ENCODE data around the gene SPSB1. TPM values are rescaled to one million over a fixed set of nuclear protein-coding genes. Genes with fewer than 3 reads are reported as not detected.

Gene SPSB1
- 23.6 to 30.6 TPM (median 26.3 TPM) in 5 replicates for total RNA-seq (2022; extraction: Qiagen RNA extraction; ENCODE audit: low read depth)

DNA sequence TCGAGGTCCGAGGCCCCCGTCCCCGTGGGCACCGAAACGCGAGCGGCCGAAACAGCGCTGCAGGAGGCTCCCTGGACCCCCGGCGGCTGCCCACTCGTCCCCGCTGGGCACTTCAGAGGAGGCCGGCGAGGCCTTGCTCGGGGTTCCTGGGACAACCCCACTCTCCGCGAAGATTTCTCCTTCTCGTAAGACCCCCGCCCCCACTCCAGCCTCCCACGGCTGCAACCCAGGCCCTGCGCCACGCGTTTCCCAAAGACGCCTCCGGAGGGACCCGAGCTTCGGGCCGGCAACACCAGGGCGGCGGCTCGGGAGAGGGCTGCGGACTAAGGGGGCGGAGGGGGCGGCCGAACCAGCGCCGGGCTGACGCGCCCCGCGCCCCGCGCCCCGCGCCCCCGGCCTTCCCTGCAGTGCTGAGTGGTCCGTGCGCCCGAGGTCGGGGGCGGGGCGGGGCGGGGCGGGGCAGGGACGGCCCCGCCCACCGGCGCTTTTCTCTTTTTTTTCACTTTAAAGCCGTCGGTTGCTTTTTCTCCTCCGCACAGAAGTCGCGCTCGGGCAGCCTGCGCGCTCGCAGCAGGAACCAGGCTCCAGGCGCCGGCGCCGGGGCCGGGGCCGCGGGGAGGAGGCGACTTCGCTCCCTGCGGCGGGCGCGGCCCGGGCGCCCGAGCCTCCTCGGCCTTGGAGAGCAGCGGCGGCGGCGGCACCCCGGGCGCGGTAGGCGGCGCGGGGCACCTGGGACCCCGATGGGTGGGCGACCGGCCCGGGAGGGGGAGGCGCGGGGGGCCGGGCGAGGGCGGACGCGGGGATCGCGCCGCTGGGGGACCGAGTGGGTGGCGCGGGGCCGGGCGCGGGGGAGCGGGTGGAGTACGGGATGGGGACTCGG, at the start of gene SPSB1:
SPSB1 (plus strand) TSS at position 534 of the 880 bp plus-strand sequence. CDS start 62,998 bp downstream, outside the sequence.

Other genes starting within 250 kb of the SPSB1 start
- gene SLC2A5, start 223.3 kb upstream of the SPSB1 start, total RNA-seq (2022; extraction: Qiagen RNA extraction; ENCODE audit: low read depth): 0.06 to 0.31 TPM (median 0.09 TPM) in 5 replicates
- gene GPR157, start 163.8 kb upstream of the SPSB1 start, total RNA-seq (2022; extraction: Qiagen RNA extraction; ENCODE audit: low read depth): 3.4 to 7.2 TPM (median 5.0 TPM) in 5 replicates
- gene H6PD, start 58.1 kb upstream of the SPSB1 start, total RNA-seq (2022; extraction: Qiagen RNA extraction; ENCODE audit: low read depth): 3.8 to 6.8 TPM (median 5.7 TPM) in 5 replicates
- 2.4 to 4.1 TPM (median 3.4 TPM) in 5 replicates for gene SLC25A33, start 246.6 kb downstream of the SPSB1 start, total RNA-seq (2022; extraction: Qiagen RNA extraction; ENCODE audit: low read depth)

Data from A549 treated with RU486 at 1 μM for 4 hours (cell line).